GM18511 (cell line): Measurements from ENCODE around the gene SNTN.
"Not testable (repeated sequence)": the region's sequence is repeated elsewhere in the genome, so short reads cannot be mapped to it uniquely, and the experiment has no call there.

Experiments used
- ATAC-seq: cut with Tn5 transposase; IDR thresholded peaks from one replicate; pipeline ENCODE4 v1.9.1; 2021; ENCODE audit warnings: mild to moderate bottlenecking, moderate library complexity; ENCODE audit not compliant: unreplicated experiment

SNTN gene

DNA sequence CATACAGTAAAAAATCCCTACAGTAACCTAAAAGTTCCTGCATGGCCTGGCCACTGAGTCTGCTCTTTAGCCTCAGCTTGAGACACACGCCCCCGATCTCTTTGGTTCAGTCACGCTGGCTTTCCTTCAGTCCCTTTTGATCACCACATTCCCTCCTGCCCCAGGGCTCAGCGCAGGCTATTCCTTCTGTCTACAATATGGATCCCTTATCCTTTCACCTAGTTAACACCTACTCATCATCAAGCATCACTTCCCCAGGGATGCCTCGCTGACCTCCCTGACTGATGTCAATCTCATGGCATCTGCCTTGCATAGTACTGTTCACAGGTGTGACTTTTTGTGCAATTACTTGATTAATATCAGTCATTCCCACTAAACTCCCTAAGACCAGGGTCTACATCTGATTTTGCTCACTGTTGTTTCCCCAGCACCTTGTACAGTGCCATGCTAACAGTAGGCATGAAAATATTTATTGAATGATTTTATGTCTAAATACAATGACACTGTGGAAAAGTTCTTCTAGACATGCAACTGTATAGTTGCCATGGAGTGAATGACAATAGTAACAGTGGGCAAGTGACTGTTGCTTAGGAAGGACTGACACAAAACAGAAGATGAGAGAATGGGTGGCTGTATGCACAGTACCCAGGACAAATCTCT lies at the start of gene SNTN:
SNTN (plus strand) TSS at position 610 of the 660 bp plus-strand sequence; CDS start at position 623, 13 bp downstream.
- ATAC-seq = no peak

DNA sequence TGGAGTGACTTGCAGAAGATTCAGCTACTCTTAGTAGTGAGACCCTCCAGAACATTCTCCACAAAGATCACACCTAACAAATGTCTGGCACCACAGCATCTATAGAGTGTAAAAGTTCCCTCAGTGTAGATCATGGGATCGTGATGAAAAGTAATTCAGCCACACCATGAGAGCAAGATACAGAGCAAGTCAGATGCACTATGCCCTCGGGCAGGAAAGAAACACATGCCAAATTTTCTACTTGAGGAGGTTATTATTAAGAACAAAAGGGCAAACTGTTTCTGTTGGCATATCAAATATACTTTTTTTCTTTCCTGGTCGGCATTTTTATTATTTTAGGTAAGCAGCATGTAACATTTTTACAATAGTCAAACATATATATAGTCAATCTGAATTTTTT lies 44.8 kb upstream of the SNTN start:
- ATAC-seq = no peak

DNA sequence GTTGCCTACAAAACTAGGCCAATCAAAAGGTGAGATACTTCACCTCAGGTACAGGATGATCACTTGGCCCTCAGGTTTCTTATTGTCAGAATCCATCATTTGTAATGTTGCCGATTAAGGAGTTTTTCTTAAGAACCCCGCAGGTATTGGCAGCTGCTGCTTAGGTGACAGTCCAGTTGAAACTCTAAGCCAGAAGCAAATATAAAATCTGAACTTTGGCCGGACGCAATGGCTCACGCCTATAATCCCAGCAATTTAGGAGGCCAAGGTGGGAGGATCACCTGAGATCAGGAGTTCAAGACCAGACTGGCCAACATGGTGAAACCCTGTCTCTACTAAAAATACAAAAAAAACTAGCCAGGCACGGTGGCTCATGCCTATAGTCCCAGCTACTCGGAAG lies 43.1 kb upstream of the SNTN start:
- ATAC-seq = no peak

DNA sequence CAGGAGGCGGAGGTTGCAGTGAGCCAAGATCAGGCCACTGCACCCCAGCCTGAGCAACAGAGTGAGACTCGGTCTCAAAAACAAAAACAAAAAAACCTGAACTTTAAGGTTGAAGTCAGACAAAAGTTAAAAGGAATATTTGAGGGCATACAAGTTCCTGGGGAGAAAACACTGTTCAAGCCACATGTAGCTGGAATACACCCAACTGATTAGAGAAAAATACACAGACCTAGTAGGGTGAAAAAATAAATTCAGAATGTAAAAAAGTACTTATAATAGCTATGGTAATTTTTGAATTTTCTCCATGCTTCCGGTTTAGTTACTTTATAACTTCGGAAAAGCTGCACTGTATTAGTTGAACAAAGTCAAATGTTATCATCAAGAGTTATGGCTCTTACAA lies 42.6 kb upstream of the SNTN start:
- ATAC-seq = no peak

DNA sequence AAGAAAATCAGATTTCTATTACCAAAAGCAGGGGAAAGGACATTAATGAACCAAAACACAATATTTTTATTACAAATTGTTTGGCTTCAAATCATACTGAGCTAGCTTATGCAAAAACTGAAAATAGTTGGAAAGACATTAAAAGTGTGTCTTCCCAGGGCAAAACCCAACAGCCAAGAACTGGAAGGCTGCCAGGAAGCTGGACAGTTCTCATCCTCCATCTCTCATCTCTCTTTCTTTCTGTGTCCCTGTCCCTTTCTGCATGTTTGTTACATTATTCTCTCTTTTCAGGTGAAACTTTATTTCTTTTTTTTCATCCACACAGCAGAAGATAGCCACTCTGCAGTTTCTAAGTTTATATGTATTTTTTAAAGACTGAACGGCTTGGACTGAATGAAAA lies 41.1 kb upstream of the SNTN start:
- ATAC-seq = no peak

DNA sequence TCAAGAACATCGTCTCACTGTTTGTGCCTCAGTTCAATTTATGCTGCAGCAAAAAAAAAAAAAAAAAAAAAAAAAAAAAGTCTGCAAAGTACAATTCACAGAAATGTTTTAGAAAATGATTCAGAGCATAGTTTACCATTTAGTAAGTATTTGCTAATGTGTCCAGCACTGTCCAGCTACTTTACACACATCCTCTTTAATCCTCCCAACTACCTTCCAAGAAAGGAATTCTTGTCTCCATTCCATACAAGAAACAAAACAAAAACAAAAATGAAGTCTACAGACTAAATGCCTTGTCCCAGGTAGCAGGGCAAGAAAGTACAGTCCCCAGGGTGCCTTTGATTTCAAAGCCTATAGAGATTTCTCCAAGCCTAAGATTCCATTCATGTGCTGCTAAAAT lies 38.9 kb upstream of the SNTN start:
- no peak for ATAC-seq

DNA sequence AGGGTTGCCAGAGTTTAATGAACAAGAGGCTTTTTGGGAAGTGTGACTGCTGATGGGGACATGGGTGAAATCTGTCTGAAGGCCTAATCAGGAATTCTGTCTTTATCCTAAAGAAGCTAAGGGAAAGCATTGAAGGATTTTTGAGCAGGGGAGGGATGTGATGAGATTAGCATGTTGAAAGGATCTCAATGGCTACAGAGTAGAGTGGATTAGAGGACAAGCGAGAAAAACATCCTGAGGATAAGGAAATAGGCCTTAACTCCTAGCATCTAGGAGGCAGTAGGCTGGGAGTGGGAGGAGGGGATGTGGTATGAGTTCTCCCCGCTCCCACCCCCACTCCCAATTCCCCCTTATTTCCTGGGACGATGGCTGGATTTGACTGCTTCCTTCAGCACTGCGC lies 35.1 kb upstream of the SNTN start:
- ATAC-seq = no peak

DNA sequence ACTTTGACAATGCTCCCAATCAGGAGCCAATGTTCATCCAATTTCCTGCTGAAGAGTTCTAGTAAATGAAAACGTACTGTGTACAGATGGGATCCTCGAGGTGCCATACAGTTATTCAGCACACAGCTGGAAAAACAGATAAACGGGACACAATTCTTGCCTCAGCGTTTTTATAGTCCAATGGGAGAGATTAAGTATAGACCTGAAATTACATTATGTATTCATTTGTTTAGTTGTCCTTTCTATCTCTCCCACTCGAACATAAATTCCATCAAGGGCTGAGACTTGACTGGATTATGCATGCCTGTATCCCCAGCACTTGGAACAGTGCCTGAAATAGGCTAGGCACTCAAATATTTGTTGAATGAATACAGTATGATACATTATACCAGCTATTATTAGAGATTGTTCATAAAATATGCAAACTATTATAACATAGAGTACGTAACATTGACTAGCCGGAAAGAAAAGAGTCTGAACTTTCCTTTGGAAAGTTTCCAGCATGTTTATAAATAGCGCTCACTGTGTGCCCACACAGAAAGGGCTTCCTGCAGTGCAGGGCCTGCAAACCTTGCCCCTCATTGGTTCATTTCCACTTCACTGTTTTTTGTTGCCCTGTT lies 27.4 kb upstream of the SNTN start:
- no peak for ATAC-seq

DNA sequence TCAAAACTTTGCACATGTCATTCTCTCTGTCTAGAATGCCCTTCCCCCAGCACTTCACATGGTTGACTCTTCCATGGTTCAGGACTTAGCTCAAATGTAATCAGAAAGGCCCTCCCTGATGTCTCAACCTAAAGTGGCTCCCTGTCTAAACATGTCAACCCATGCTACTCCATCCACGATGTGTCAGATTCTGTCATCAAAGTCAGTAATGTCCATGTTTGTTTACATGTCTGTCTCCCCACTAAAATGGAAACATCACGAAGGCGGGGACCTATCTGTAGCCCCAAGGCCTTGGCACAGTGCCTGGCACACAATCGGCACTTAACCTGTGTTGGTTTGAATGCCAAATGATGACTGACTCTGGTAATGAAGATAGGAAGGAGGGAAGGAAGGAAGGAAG lies 20.8 kb upstream of the SNTN start:
- ATAC-seq = no peak

DNA sequence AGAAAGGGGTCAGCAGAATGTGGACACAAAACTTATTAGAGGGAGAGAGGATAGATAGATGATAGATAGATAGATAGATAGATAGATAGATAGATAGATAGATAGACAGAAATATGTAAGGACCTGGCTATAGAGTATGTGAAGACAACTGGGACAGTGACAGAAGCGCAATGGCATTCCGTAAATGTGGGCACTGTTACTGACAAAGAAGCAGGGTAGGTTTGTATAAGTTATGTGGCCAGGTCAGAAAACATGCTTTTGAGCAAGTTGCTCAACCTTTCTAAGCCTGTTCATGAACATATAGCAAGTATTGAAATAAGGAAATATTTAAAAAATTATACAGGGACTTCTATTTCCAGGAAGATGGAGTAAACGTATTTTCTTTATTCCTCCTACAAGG lies 17.3 kb upstream of the SNTN start:
- no peak for ATAC-seq

DNA sequence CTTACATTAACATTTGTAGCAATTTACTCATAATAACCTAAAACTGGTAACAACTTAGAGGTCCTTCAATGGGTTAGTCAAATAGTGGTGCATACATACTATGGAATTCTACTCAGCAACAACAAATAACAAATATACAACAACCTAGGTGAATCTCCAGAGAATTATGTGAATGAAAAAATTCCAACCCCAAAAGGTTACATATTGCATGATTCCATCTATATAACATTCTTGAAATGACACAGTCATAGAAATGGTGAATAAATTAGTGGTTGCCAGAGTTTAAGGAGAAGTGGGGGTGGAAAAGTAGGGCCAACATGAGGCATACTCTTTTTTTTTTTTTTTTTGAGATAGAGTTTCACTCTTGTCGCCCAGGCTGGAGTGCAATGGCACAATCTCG lies 12.7 kb upstream of the SNTN start:
- no peak for ATAC-seq

DNA sequence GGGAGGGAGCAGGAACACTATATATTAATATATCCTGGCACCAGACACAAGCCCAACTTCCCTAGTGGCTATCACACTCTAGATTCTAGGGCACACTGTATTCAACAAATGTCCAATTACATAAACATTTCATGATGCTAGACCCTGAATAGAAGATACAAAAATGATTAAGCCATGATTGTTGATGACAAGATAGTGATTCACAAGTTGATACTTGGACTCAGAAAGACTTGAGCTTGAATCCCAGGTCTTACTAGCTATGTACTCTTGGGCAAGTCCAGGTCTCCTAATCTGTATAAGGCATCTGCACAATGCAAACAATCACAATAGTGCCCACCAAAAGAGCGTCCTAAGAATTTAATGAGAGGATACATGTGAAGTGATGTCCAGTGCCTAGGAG lies 10.0 kb upstream of the SNTN start:
- no peak for ATAC-seq

DNA sequence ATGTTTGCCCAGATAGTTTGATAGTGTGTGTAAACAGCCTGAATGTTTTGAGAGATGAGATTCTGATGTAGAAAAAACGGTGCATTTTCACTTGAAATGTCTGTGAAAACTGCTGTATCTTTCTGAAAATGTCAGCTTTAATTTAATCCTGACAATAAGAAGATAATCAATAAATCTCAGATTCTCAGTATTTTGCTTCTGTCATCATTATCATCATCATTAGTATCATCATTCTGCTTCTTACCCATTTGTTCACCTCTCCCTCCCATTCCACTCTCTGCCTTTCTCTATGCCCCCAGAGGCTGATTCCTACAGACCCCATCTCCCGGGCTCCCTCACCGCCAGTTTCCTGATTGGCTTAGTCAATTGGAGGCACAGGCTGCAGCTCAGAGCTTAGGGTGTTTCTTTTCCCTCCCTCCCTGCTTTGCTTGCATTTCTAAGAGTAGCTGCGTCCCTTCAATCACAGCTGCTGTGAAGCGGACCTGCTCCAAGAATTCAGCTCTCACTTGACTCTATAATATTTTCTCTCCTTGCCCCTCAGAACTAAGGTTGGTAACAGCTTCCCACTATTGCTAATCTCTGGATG lies 8.2 kb upstream of the SNTN start:
- no peak for ATAC-seq

DNA sequence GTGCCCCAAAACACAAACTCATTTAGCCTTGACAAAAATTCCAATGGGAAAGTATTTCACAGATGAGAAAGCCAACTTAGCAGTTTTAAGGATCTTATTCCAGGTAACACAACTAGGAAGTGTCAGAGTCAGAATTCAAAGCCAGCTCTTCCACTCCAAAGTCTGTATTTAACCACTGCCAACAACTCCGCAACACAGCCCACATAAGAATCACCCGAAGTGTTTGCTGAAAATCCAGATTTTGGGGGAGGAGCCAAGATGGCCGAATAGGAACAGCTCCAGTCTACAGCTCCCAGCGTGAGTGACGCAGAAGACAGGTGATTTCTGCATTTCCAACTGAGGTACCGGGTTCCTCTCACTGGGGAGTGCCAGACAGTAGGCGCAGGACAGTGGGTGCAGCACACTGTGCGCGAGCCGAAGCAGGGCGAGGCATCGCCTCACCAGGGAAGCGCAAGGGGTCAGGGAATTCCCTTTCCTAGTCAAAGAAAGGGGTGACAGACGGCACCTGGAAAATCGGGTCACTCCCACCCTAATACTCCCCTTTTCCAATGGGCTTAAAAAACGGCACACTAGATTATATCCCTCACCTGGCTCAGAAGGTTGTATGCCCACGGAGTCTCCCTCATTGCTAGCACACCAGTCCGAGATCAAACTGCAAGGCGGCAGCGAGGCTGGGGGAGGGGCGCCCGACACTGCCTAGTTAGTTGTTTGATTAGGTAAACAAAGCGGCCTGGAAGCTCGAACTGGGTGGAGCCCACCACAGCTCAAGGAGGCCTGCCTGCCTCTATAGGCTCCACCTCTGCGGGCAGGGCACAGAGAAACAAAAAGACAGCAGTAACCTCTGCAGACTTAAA lies 7.3 kb upstream of the SNTN start:
- ATAC-seq = not testable (repeated sequence)

DNA sequence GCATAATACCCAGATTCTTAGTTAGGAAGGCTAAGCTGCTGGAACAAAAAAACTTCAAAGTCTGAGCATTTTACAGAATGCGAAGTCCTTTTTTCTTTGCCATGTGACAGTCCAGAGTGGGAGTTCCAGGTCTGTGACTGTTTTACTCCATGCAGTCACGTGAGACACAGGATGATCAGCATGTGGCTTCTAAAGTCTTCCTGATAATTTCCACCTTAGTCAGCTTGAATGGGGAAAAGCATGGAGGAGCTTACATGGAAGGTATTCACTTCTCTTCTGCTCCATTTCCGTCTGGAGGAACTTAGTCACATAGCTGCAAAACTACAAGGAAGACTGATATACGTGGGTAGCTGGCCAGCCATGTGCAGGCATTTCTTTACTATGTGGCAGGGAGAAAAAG lies 1.7 kb downstream of the SNTN start:
- no peak for ATAC-seq

DNA sequence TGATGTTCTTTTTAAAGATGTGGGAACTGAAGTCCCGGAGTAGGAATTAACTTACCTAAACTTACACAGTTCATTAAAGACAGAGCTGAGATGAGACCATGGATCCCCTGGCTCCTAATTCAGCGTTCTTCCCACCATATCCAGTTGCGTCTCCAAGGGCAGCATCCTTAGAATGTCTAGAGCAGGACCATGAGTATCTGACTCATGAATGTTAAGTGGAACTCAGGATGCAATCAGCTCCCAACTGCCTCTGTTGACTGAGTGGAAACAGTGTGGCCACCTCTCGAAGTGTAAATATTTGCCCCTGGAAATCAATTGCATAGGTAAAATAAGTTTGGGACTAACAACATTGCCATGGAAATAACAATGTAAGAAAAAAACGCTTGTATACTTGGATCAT lies 2.5 kb downstream of the SNTN start:
- ATAC-seq = no peak

DNA sequence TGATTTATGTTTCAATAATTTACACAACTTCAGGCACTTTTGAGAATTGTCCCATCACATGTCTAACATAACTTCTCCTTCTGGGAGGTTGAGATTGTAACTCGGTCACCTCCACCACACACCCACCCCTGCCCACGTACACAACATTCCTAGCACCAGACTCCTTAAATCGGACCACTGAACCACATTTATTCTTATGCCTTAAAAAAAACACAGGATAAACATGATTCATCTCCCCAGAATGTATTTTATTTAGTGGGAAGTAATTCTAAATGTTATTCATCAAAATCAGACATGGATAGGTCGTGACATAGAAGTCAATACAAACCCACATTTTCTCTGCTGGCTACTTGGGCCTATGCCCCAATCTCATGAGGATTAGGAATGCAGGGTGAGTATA lies 3.0 kb downstream of the SNTN start:
- no peak for ATAC-seq

DNA sequence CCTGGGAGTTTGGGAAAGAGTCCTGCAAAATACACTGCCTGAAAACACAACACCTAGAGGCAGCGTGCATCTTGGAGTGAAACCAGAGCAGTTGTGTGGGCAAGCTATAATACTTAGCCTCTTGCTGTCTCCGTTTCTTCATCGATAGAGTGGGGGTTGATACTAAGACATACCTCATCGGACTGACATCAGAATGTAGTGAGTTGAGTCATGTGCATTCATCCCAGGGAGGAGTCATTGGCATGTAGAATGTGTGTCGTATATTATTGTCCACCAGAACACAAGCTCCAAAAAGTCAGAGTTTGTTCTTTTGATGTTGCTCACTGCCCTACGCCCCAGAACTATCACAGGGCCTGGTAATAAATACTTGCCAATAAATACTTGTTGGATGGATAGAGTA lies 4.3 kb downstream of the SNTN start:
- no peak for ATAC-seq

DNA sequence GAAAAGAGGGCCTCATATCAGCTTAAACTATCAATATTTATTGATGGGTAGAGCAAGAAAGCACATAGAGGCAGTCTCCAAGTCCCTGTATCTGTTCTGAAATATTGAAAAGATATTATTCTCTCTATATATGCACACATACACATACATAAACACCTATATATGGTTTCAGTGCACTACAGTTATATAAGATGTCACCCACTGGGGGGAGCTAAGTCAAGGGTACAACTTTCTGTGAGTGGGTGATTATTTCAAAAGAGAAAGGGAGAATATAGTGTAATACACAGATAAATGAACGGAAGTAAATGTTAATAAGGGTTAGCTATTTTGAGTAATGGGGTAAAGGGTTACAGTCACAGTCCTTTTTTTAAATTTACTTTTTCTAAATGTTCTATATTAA lies 8.8 kb downstream of the SNTN start:
- ATAC-seq = no peak

DNA sequence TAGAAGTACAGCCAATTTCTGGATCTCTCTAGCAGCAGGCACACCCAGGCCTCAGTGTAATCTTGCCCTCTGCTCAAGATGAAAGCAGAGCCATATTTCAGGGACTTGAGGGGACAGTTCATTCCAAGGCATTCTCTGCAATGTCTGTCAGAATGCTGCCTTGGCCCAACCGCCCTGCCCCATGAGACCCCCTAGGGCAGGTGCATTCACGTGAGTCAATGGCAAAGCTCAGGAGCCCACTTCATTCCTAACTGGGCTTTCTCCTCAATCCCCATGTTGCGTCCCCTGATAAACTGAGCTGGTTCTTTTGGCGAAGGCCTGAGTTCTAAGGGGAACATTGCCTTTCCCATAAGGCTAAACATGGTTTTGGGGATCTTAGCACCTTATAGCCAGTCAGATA lies 9.5 kb downstream of the SNTN start:
- no peak for ATAC-seq

DNA sequence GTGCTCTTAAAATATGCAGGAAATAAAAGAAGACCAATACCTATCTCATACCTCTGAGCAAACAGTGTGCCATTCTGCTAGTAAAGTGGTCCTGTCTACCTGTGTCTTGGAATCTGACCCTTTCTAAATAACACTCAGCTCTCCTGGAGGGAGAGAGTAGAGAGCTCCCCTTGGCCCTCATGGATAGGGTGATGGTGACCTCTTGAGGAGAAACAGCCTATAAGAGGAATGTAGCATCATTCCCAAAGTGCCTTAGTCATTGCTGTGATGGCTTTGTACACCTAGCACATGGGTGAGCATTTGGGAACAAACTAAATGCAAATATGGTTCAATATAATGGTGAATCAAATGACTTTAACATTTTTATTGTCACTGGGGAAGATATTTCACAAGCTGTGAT lies 10.0 kb downstream of the SNTN start:
- no peak for ATAC-seq

DNA sequence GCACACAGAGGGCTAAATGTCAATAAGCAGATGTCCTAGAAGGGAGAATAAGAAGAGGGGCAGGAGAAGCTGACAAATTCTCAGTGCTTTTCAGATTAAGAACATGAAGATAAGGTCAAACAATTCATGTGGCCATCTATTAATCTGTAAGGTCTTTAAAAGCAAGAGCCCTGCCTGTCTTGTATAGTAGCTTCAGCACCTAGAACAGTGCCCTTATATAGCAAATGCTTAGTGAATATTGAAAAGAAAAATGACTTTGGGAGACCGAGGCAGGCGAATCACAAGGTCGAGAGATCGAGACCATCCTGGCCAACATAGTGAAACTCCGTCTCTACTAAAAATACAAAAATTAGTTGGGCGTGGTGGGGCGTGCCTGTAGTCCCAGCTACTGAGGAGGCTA lies 18.1 kb downstream of the SNTN start:
- no peak for ATAC-seq
